Fibroblast of skin of scalp (primary cell): ENCODE measurements around the gene APOE.
A peak's percentile ranks its signal among the peaks of the same experiment; 100 is the strongest.

Experiments
- DNase-seq: peaks from one replicate; pipeline ENCODE4 v3.0.0-alpha.2; 2013

The APOE gene

DNA sequence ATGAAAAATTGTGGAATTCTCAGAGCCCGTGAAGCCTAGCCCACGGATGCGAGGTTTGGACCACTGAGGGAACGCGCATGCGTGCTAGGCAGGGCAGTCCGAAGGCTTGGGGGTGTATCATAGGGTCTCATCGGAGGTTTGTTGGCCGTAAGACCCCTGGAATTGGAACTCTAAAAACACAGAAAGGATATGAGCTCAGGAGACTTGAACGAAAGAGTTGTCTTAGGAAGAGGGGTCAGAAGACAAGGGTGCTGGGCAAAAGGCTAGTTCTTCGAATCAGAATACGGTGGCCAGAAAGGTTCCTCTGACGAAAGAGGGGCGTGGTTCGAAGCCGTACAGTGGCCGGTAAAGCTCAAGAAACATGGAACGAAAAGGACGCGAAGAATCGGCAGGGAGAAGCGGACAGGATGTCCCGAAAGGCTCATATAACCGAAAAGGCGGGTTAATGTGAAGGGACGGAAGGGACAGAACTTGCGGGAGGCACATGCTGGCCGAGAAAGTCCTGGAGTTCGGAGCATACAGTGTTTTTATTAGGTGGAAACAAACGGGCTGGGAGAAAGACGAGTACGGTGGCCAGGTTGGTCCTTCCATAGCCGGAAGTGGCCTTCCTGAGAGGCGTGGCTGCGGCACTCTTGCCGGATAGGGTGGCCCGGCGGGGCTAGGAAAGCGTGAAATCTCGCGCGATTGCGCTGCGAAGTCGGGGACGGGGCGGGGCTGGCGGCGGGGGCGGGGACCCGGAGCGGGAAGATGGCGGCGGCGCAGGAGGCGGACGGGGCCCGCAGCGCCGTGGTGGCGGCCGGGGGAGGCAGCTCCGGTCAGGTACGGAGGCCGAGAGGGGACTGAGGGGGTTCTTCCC, 49.3 kb downstream of the APOE start, which contains the start of gene CLPTM1:
Gene CLPTM1, plus strand, starts transcription at position 732 of the 856 bp plus-strand sequence. Its CDS starts 16 bp downstream, at position 748.
- DNase-seq, result peak; percentile 97

DNA sequence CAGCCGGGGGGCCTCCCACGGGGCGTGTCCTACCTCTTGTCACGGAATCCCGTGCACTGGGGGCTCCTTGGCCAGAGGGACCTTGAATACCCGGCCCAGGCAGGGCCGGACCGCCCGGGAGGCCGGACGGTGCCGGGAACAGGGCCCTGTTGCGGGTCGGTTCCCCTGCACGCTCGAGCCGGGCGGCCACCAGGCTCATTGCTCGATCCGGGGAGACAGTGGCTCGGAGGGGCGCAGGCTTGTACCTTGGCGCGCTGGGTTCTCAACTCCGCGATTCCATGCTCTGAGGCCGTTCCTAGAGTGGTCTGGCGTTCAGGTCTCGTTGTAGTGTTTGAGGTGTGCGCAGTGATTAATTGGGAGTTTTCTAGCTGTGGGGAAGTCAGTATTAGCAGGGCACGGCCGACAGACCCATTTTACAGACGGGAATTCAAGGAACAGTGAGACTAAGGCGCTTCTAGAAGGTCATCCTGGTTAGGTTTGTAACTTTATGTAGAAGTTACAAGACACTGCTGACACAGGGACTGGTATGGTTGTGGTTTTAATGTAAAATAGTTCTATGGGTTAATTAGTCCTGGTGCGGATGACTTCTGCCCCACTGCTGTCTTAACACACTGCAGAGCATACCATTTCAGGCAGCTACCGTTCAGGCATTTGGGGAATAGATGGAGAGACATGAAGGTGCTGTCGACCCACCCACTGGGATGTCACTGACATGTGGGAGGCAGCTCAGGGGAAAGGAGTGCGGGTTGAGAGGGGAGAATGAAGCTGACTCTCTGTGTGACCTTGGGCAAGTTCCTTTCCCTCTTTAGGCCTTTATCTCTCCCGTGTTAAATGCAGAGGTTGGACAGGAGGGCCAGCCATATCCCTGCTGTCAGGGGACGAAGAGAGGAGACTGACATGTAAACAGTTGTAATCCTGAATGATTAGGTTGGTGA, 50.2 kb downstream of the APOE start:
- DNase-seq, result peak; percentile 3

- no peak for DNase-seq
These were observed 51.9 kb downstream of the APOE start for GRCh38 chr19:44957526-44957925.

DNA sequence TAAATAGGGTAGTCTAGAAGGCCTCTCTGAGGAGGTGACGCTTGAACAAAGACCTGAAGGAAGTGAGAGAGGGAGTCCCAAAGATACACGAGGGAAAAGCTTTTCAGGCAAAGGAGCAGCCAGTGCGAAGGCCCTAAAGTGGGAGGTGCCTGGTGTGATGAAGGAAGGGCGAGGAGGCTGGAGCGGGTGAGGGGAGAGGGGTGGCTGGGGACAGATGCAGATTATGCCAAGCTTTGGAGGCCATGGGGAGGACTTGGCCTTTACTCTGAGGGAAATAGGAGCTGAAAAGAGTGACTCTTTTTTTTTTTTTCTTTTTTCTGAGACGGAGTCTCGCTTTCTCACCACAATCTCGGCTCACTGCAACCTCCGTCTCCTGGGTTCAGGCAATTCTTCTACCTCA, 52.5 kb downstream of the APOE start:
- DNase-seq, result no peak
